NCI-H2081 (cell line): ENCODE measurements around the gene CHRNE.
"Not testable (repeated sequence)": the region's sequence is repeated elsewhere in the genome, so short reads cannot be mapped to it uniquely, and the experiment has no call there.

Experiments used
- DNase-seq, 2 experiments: peaks; one replicate each; lab custom pipeline; 2025; lab: John Stamatoyannopoulos, UW

CHRNE gene

GRCh38 chr17:4887581-4887980 is 15.3 kb downstream of the CHRNE start:
- no peak for DNase-seq

- no peak for DNase-seq
These were observed 16.1 kb downstream of the CHRNE start for GRCh38 chr17:4886830-4887229.

GRCh38 chr17:4884489-4884888 is 18.4 kb downstream of the CHRNE start:
- DNase-seq = no peak

- DNase-seq = peak; percentile 41 to 63
These were observed 20.9 kb downstream of the CHRNE start for GRCh38 chr17:4881761-4882555.

- DNase-seq = no peak
These were observed 22.0 kb downstream of the CHRNE start for GRCh38 chr17:4880857-4881256.

GRCh38 chr17:4879601-4880000 is 23.3 kb downstream of the CHRNE start:
- no peak for DNase-seq

GRCh38 chr17:4877089-4877488 is 25.8 kb downstream of the CHRNE start:
- DNase-seq = no peak

GRCh38 chr17:4872786-4873185 is 30.1 kb downstream of the CHRNE start:
- DNase-seq = no peak

- no peak for DNase-seq
These were observed 32.0 kb downstream of the CHRNE start for GRCh38 chr17:4870855-4871254.

GRCh38 chr17:4869058-4869998 is 33.6 kb downstream of the CHRNE start:
- not testable (repeated sequence) for DNase-seq

- not testable (repeated sequence) for DNase-seq
These were observed 35.4 kb downstream of the CHRNE start for GRCh38 chr17:4867535-4867934.

- DNase-seq = no peak
These were observed 39.6 kb downstream of the CHRNE start for GRCh38 chr17:4863321-4863720.

- DNase-seq = no peak
These were observed 40.2 kb downstream of the CHRNE start for GRCh38 chr17:4862720-4863119.

- no peak for DNase-seq
These were observed 41.8 kb downstream of the CHRNE start for GRCh38 chr17:4861052-4861451.

GRCh38 chr17:4860651-4861050 is 42.2 kb downstream of the CHRNE start:
- DNase-seq = no peak

GRCh38 chr17:4859816-4860625 is 42.9 kb downstream of the CHRNE start:
- no peak for DNase-seq

GRCh38 chr17:4858882-4859260 is 44.0 kb downstream of the CHRNE start:
- DNase-seq = no peak

- DNase-seq = no peak
These were observed 44.6 kb downstream of the CHRNE start for GRCh38 chr17:4858068-4858881.

GRCh38 chr17:4857347-4857746 is 45.6 kb downstream of the CHRNE start:
- not testable (repeated sequence) for DNase-seq

GRCh38 chr17:4856937-4857314 is 46.0 kb downstream of the CHRNE start:
- no peak for DNase-seq

GRCh38 chr17:4856271-4856936 is 46.5 kb downstream of the CHRNE start:
- no peak for DNase-seq
